ENCODE results near the gene COL27A1.

GRCh38 chr9:114137831-114138230 lies 17.5 kb upstream of the COL27A1 start:
- TF ChIP-seq, protein P1, sequence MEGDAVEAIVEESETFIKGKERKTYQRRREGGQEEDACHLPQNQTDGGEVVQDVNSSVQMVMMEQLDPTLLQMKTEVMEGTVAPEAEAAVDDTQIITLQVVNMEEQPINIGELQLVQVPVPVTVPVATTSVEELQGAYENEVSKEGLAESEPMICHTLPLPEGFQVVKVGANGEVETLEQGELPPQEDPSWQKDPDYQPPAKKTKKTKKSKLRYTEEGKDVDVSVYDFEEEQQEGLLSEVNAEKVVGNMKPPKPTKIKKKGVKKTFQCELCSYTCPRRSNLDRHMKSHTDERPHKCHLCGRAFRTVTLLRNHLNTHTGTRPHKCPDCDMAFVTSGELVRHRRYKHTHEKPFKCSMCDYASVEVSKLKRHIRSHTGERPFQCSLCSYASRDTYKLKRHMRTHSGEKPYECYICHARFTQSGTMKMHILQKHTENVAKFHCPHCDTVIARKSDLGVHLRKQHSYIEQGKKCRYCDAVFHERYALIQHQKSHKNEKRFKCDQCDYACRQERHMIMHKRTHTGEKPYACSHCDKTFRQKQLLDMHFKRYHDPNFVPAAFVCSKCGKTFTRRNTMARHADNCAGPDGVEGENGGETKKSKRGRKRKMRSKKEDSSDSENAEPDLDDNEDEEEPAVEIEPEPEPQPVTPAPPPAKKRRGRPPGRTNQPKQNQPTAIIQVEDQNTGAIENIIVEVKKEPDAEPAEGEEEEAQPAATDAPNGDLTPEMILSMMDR (IDR thresholded peaks at IDR 0.05; ENCODE audit: low read depth, low read length): no peak
- TF ChIP-seq POLR2A (IDR thresholded peaks at IDR 0.05; ENCODE audit: extremely low read depth, insufficient read length): no peak

Data from NB4 (cell line).